Pons (tissue), 1 donor: ENCODE measurements around the gene DDAH1.
A peak's percentile ranks its signal among the peaks of the same experiment; 100 is the strongest.

Experiments used
- DNase-seq: peaks from one replicate; pipeline ENCODE4 v3.0.0-alpha.2; 2016; ENCODE audit warnings: low spot score

DDAH1 gene

DNA sequence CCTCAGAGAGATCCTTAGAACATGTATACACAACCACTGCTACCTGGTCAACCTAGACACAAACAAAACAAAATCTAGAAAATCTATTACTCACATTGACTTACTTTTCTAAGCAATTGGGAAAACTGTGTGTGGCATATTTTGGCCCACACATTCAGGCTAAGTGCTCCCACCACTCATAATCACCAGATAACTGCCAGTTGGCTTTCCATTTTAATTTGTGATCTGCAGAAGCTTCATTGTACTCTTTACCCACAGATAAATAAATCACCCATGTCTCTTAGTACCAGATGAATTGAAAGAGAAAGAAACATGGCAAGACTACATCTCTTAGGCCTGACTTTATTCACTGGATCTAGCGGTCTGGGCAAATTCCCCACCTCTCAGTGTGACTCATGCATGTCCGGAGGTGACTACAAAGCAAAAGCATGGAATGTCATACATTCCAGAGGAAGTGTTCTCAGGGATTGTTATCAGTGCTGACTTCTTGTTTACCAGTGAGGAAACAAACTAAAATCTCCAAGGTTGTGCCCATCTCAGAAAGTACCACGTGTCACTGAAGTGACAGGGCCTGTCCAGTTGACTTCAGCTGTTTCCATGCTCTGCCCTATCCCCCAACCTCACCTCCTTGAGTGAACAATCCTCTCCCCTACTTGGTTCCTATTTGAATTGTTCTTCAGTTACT, 136.1 kb downstream of the DDAH1 start:
- DNase-seq = no peak

DNA sequence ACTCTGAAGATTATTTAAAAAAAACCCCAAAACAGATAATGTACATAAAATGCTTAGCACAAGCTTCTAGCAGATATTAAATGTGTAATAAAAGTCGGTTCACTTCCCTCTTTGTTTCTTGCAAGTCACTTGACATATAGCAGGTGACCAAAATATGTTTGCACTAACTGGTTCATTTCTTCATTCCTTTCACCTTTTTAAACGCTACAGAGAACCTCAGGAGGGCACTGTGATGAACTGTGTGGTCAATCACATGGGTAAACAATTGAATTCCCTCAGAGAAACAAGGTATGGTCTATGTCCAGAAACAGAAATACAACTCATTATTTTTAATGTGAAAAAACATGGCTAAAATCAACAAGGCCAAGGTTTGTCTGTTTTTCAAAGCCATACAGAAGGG, 137.2 kb downstream of the DDAH1 start:
- no peak for DNase-seq

DNA sequence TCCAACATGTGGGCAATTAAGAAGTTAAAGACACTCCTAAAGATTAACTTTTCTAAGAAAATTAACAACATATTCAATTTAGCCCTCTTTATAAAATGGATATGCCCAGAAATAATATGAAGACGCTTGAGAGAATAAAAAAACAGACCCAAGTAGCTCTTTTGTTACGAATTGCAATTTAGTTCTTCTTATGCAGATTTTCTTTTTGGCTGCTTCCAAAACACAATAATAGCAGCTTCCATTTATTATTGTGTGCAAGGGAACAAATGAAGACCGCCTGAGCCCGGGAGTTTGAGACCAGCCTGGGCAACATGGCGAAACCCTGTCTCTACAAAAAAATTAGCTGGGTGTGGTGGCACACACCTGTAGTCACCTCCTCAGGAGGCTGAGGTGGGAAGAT, 138.1 kb downstream of the DDAH1 start:
- no peak for DNase-seq

DNA sequence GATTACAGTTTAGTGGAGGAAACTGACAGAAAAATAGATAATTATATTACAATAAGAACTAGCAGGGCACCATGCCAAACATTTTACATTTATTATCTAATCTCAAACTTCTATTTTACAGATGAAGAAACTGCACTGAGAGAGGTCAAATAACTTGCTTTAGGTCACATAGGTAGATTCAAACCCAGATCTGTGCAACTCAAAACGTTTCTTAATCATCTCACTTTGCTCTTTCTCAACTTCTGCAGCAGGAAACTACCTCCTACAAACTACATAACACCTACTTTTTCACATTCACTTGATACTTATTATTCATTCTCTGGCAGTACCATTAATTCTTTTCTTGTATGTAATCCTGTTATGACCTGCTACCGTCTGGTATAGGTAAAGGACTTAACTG, 138.6 kb downstream of the DDAH1 start:
- DNase-seq = no peak

DNA sequence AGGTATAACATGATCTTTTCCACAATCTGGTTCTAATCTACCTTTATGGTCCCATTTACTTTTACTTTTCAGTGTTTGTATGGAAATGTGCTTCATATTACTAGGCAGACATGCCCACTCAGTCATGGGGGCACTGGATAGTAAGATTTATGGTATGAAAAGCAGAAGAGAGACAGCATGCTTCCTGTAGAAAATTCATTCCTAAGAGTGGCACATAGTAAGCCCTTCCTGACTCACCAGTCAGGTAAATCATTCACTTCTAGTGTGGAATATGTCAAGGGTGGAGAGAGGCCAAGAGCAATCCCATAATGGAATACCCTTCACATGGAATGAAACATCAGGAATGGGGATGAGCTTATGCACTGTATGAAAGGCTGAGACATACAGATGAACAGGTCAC, 139.0 kb downstream of the DDAH1 start:
- no peak for DNase-seq

DNA sequence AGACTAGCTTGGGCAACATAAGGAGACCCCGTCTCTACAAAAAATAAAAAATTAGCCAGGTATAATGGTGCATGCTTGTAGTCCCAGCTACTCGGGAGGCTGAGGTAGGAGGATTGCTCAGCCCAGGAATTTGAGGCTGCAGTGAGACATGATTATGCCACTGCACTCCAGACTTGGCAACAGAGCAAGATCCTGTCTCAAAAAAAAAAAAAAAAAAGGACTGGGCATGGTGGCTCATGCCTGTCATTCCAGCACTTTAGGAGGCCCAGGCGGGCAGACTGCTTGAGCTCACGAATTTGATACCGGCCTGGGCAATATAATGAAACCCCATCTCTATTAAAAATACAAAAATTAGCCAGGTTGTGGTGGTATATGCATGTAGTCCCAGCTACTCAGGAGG, 141.2 kb downstream of the DDAH1 start:
- DNase-seq = no peak

DNA sequence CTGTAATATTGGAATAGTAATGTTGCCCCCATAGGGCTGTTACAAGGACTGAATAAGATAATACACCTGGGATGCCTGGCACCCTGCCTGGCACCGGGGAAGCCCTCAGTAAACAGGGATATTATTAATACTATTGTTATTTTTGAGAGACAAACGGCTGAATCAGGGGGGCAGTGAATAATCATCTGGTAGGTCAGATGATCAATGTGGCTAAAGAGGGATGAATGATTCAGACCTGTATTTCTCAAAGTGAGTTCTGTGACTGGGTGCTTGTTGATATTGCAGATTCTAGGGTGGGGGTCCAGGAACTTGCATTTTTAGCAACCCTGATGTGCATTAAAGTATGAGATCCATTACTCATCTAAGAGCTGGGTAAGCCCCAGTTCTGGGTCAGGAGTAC, 142.3 kb downstream of the DDAH1 start:
- DNase-seq = no peak

DNA sequence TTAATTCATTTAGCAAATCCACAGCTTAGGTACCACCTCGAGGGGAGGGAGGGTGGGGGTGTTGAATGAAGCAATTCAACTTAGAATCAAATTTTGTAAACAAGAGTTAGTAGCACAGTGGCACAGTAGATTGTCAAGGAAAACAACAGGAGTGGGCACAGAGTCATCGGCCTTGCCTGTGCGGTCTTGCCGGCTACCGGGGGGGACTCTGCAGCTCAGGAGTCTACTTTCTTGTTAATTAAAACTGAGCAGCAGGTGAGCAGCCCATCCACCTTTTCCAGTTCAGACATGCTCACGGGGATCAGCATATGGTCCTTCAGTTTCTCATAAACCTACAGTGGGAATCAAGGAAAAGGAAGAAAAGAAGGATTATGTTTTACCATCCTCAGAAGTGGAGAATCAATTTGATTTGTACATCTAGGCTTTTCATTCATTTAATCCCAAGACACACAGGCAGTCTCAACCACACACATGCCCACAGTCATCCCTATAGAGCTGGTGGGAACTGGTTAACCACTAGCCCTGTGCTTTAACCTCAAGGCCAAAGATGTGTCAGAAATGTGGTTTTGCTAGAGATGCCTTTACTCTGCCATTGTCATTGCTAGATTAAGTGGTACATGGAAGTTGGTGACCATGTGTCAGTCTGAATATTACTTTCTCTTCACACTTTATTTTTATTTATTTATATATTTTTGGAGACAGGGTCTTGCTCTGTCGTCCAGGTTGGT, 143.6 kb downstream of the DDAH1 start:
- no peak for DNase-seq

DNA sequence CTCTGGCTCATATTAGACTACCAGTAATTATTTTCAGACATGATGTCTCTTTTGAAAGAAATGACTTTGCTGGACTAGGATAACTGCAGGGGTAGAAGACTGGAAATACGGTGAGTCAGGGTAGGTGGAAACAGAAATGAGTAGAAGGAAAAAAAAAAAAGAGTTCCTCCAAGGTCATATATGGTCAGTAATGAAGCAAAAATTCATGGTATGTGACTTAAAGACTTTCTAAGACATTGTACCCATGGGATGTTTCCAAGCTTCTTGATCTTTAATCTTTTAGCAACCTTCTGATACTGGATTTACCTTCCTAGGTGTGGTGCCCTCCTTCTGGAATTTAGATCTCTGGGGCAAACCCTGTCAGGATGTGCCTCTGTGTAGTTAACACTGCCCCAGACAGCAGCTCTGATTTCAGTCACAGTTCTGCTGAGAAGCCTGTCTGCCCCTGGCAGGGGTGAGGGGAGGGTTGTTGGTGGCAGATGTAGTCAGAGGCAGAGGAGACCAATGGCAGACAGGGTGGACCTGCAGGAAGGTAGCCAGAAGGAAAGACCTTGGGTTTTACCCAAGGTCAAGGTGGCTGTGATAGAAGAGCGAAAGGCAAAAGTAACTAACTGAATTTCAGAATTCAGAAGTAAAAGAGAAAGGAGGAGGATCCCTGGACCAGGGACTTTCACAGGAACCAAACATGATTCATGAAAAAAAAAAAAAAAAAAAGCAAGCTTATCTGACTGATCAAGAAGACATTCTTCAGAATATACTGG, 144.4 kb downstream of the DDAH1 start:
- no peak for DNase-seq

DNA sequence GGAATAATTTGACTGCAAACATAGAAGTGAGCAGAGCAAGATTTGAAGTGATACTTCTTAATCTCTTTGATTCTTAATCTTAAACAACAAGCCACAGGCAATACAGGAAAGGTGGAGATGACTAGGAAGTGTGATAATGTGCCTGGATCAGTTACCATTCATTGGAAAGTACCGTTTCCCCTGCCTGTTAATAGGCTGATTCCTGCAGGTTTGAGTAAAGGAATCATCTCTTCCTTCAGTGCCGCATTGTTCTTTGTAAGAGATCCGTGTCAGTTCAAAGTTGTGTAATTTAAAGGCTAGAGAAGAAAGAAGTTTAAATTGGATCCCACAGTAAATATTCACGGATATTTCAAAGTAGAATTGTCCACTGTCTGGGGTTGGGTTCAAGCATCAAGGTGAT, 145.0 kb downstream of the DDAH1 start:
- no peak for DNase-seq

DNA sequence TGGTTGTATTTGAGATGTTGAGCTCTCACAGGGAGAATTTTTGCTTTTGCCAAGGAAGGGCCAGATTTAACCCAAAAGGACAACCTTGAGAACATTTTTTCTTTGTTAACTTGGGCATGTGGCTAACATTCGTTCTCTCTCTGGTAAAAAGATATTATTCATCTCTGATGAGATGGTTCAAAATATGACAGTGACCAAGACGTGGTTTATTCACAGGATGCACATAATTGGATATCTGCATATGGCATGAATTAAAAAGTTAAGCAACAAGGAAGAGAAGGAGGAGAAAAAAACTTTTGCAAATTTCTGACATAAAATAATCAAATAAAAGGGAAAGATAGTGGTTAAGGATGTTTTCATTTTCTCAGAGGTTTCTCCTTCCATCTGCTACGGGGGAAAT, 145.5 kb downstream of the DDAH1 start:
- DNase-seq = no peak

DNA sequence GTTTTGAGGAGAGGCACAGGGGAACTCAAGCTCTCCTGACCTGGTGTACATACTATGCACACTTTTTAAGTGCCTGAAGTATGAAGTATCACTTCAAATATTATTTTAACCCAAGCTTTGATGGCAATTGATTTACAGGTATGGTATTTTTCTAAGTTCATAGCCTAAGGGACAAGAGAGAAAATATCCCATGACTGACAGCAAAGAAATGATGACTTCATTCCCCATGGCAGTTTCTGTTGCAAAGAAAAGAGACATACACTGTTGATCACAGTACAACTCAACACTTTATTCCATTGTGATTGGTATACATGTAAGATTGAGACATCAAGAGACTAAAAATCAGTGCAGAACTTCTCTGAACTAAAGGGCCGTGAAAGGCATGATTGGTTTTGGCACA, 146.7 kb downstream of the DDAH1 start:
- no peak for DNase-seq

DNA sequence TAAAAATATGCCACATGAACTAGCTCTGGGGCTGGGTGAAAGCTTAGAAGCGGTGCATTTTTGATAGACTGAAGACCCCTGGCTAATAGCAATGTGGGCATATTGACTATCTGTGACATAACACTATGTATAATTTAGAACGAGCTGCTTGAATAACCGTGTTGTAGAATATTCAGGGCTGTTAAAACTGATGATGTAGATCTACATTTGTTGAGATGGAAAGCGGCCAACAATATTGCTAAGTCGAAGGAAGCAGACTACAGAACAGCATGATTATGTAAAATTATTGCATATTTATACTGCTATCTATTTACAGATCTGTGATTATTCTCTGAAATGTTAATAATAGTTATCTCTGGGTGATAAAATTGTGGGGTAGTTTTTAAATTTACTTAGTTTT, 147.4 kb downstream of the DDAH1 start:
- no peak for DNase-seq

DNA sequence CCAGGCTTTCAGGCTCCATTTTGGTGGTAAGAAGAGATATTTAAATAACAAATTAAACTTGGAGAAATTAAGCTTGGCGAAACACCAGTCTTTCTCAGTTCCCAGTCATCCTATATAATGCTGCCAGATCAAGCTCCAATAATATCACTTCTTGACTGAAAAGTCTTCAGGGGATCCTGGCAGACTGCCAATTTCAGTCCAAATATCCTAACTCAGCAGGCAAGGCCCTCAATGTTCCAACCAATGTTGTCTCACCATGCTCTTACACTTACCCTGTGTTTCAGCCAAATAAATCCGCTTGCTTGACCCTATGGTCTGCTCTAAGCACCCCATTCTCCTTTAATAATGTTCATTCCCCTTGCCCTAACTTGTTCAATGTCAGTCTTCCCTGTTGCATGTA, 148.6 kb downstream of the DDAH1 start:
- no peak for DNase-seq

DNA sequence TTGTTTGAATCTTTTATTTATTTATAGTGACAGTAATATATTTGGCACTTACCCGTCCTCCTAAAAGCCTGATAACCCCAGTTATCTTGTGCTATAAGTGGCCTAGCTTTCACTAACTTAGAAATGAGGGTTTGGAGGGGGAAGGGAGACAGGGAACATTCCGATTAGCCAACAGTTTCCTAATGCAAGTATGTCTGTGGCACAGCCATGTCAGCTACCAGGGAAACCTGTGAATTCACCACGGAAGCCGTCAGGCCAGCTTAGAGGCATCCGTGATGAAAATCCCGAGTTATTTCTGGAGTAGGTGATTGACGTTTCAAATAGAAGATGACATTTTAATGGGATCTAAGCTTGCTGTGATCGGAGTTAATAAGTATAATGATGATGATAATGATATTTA, 149.2 kb downstream of the DDAH1 start:
- no peak for DNase-seq

DNA sequence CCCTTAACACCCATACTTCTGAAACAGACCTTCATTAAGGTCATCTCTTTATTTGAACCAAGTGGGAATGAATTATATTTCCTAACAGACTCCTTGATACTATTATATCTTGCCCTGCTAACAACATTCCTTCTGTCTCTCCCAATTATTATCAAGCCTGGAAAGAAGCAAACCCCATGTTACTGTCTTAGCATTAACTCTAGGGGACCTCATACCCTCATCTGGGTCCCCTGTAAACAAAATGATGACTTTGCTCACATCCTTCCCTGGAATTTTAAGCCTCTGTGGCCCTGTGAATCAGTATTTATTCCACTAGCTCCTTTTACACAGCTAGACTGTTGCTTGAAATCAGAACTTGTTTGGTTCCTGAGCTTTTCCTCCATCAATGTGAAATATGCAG, 150.2 kb downstream of the DDAH1 start:
- no peak for DNase-seq

DNA sequence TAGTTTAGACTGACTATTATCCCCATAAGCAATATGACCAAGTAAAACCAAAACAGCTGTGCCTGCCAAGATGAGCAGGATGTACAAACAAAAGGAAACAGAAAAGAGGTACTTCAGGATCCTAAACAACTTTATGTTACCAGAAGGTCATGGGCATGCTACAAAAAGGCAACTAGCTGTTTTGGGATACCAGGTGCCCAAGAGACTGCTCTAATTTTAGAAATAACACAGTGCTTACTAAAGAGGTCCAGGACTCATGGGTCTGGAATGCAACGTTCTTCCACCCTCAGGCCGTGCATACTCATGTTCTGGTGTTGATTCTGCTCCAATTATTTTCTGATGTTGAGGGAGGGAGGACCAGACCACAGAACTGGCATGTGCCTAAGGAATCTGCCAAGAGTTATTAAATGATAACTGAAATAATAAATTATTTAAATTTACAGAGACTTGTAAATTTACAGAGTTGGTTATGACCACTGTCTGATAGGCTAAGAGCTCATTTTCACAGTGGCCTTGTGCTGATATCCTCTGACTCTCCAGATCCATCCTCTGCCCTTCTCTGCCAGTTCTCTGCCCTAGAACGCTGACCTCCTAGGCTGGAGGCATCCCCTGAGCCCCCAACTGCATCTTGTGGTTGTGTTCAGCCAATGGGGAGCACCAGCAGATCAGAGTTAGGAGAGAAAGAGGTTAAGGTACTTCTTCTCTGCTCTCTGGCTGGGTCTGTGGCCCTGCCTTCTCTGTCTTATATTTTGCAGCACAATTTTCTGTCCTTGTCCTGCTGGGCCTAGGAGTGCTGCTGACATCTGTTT, 150.9 kb downstream of the DDAH1 start:
- DNase-seq = no peak

DNA sequence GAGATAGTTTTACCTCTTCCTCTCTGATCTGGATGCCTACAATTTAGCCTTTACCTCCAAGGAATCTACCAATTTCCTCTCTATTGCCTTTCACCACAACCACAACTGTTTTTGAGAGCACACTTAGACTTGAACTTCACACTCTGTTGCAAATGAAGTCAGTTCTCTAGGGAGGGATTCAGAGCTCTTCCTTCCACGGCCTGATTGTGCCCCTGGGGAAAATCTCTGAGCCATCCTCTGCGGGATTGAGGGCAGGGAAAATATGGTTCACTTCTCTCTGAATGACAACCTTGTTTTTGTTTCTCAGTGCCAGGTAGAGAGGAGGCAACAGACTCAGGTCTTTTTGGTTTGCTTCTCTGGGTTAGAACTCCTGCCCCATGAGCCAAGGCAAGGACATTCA, 153.1 kb downstream of the DDAH1 start:
- DNase-seq = no peak

DNA sequence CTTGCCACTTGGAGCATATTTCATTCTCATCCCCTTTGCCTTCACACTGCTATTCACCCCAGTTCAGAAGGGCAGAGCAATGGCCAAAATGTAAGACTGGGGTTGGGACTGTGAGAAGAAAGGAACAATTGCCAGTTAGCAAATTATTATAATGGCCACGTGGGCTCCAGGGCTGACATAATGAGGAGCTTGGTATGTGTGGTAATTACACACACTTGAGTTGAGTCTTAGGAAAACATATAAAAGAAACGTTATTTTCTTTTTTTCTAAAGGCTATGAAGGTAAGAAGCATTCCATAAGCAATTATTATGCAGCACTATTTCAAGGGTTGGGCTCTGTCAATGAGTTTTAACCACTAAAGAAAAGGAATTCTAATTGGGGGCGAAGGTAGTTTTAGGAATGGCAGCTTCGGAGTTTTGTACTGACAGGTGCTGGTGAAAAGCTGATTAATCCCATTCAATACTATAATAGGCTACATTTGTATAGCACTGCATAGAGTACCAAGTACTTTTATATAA, 156.1 kb downstream of the DDAH1 start:
- DNase-seq = no peak

DNA sequence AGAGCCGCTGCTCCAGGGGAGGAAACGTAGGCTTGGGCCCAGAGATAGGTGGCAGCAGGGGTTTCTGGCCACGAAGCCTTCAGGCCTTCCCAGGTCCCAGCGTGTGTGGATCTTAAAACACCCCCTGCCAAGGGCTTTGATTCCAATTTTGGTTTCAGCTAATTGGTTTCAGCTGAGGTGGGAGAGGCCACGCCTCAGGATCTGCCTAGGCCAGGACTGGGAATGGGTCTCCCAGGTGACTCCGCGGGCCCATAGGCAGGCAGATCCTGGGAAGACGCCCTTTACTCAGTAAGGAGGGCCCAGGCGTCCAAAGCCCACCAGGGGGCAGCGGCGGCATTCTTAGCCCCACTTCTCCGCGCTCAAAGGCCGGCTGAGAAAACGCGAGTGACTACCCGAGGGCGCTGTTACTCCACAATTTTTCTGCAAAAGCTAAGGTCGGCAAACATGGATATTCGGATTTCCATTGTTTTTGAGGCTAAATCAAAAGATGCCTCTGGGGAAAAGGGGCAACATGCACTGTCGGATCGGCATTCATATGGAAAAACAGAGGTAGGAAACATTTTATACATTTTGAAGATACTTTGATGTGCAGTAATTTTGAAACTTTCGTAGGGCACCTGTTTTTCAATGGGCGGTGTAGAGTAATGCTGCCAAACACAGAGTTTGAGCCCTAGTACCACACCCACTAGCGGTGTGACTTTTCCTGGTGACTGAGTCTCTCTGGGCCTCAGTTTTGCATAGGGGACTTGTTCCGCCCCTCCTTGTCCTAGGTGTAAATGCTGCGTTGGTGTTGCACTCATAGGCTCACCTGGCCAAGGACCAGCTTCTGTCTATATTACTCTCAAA, 156.7 kb downstream of the DDAH1 start:
- DNase-seq = peak; percentile 69

DNA sequence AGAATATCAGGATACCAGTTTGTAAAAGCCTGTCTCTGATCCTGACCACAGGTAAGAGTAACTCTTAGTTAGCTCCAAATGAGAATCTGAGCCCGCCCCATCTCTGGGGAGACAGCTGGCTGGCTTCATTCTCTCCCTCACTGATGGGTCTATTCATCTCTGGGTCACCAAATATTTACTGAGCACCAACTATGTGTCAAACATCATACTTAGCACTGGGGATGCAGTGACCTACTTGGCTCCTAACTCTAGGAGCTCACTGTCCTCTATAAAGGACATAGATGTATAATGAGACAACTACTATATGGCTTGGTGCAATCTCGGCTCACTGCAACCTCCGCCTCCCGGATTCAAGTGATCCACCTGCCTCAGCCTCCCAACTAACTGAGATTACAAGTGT, 158.7 kb downstream of the DDAH1 start:
- no peak for DNase-seq
